D721Med (cell line): ENCODE measurements around the gene ANKS1B.
A peak's percentile ranks its signal among the peaks of the same experiment; 100 is the strongest.

Source experiments
- DNase-seq: peaks from one replicate; pipeline ENCODE4 v3.0.0; 2011; ENCODE audit warnings: low spot score; ENCODE audit not compliant: insufficient read length
- FAIRE-seq: peaks from 2 replicates; lab custom pipeline; 2011; peaks lifted over from hg19 to GRCh38; lab: Jason Lieb, UNC
- TF ChIP-seq, protein P1 (sequence below): IDR thresholded peaks from 2 replicates; pipeline ENCODE4 v1.5.1; 2012; ENCODE audit warnings: mild to moderate bottlenecking, control low read depth; ENCODE audit not compliant: insufficient read depth; ENCODE audit errors: missing control alignments

Gene ANKS1B

DNA sequence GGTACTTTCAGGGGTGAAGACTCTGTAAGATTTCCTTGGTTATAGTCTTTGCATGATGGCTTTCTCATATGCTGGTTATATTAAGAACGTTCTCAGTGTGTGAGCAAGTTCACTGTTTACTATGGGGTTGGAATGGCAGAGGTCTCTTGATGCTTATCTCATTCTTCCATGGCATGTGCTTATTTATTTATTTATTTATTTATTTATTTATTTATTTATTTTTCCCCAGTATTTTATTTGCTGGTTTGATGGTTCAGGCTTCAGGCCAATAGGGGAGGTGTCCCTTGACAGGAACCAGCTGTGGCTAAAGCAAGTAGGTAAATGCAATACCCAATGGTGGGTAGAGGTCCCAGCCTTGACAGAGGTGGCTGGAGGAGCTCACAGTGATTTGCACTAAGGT lies 498.5 kb downstream of the ANKS1B start:
- FAIRE-seq, result no peak

DNA sequence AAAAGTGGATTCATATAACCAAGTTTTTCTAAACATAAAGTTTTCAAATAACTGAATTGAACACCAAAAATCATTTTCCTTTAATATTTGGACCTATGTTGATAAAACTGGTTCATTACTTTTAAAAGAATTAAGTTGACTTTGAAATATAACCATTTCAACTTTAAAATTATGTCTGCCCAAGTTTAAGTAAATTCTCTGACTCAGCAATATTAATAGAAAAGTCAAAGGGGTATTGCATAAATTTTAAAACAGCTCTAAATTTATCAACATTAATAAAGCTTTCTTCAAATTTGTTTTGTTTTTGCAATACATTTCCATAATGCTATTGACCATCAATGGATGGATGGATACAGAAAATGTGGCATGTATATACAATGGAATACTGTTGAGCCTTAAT lies 505.6 kb downstream of the ANKS1B start:
- DNase-seq (no peak), FAIRE-seq (no peak)
- TF ChIP-seq, protein P1, sequence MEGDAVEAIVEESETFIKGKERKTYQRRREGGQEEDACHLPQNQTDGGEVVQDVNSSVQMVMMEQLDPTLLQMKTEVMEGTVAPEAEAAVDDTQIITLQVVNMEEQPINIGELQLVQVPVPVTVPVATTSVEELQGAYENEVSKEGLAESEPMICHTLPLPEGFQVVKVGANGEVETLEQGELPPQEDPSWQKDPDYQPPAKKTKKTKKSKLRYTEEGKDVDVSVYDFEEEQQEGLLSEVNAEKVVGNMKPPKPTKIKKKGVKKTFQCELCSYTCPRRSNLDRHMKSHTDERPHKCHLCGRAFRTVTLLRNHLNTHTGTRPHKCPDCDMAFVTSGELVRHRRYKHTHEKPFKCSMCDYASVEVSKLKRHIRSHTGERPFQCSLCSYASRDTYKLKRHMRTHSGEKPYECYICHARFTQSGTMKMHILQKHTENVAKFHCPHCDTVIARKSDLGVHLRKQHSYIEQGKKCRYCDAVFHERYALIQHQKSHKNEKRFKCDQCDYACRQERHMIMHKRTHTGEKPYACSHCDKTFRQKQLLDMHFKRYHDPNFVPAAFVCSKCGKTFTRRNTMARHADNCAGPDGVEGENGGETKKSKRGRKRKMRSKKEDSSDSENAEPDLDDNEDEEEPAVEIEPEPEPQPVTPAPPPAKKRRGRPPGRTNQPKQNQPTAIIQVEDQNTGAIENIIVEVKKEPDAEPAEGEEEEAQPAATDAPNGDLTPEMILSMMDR, result no peak

More for the DNA sequence above, 498.5 kb downstream of the ANKS1B start:
- no peak for DNase-seq
- TF ChIP-seq, protein P1, result no peak

DNA sequence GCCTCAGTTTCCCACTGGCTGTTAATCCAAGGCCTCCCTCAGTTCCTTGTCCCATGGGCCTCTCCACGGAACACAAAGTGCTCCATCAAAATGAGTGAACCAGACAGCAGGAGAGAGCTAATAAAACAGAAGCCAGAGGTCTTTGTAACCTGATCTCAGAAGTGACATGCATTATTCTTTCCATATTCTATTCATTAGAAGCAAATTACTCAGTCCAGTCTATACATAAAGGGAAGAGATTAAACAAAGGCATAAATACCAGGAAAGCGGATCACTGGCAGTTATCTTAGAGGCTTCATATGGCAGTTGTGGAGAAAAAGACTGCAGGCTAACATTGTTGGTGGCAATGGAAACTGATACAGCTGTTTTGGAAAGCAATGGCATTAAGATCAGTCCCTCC lies 507.8 kb downstream of the ANKS1B start:
- FAIRE-seq (peak; percentile 41), DNase-seq (no peak)
- TF ChIP-seq, protein P1, result no peak

DNA sequence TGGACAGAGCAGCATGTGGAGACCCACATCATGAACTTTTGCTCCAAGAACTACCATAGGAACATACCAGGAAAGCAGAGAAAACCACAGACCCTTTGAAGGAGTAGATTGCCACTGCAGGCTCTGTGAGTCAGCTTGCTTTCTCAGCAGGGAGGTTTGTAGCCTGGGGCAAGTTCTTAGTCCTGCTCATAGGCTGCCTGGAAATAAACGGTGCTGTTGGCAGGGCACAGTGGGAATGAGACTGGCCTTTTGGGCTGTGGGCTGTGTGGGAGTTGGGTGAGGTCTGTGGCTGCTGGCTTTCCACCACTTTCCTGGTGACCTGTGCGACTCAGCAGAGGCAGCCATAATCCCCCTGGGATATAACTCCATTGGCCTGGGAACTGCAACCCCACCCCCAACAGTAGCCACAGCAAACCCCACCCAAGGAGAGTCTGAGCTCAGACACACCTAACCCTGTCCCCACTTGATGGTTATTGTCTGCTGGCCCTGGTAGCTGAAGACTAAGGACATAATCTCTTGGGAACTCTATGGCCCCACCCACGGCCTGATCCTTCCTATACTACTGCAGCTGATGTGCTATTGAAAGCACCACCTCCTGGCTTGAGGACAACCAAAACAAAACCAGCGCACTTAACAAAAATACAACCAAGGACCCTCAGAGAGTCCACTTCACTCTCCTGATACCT lies 529.2 kb downstream of the ANKS1B start:
- TF ChIP-seq, protein P1, result no peak
- no peak for DNase-seq
- FAIRE-seq, result no peak

DNA sequence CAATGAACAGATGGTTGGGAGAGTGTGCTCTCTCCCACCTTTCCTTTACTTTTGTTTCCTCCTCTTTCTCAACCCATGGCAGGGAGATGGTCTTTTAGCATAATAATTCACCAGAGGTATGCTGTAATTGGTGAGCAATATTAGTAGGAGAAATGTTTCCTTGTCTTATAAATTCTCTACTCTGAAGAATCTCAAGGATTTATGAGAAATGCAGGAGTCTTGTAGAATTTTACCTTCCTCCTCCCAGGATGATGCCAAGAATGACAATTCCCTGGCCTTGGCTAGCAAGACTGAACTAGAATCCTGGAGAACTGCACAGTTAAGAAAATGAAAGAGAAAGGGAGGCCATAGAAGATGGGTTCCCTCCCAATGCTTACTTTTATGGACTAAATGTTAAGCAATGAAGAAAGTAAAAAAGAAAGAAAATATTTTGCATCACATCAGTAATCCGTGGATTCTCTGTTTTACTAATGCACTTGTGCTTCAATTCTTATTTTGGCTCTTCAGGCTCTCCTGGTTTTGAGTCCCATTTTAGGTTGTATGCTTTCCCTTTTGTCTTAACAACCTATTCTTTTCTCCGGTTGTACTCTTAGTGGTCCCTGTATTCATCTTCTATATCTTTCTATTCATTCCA lies 530.1 kb downstream of the ANKS1B start:
- TF ChIP-seq, protein P1, result no peak
- FAIRE-seq (no peak), DNase-seq (no peak)

DNA sequence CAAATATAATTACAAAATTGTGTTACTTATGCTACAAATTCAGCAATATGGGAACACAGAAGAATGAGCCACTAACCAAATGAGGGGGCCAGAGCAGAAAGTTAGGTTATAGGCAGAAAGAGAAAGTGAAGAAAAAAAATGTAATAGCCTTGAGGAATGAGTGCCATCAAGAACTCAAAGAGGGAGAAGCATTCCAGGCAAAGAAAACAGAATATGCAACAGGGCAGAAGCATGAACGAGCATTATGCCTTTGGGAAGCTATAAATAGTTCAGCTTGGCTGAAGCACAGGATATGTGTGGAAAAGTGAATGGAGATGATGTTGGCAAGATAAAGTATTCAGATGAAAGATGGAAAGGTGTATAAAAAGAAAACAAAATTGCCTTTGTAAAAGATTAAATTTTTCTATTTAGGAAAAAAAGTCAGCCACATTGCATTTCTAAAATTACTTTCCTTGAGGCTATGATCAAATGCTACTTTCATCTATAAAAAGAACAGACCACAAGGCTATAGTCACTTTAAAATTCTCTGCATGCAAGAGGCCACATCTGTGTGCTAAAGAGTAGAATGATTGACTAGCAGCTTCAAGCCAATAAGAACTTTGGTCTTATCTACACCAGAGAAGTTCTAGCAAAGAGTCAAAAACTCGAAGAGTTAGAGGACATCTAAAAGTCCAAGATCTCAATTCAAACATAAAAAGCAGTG lies 530.7 kb downstream of the ANKS1B start:
- TF ChIP-seq, protein P1, result no peak
- FAIRE-seq (no peak), DNase-seq (no peak)

DNA sequence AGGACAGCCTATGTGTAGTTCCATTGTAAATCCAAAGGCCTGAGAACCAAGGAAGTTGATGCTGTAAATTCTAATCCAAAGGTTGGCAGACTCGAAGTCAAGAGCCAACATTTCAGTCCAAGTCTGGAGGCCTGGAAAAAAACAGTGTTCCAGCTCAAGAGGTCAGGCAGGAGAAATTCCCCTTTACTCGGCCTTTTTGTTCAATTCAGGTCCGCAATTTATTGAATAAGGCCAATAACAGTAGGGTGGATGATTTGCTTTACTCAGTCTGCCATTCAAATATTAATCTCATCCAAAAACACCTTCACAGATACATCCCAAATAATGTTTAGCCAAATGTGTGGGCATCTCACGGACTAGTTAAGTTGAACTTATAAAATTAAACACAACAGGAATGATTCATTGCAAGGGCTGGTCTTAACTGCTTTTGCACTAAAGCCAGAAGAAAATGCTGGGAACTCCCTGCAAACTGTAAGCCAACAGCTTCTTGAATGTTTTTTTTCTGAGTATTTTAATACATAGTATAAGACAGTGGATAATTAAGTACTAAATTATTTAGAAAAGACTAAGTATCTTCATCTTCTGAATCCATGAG lies 534.6 kb downstream of the ANKS1B start:
- FAIRE-seq (no peak), DNase-seq (no peak)
- TF ChIP-seq, protein P1, result no peak
